ENCODE results near the gene NXNL1. TPM values are rescaled to one million over a fixed set of nuclear protein-coding genes. Genes with fewer than 3 reads are reported as not detected.

The NXNL1 gene
- total and polyA plus RNA-seq, 2 of the 13 experiments (the other 11 are each of a cell fraction or from before 2014, with no cell fraction given) = not detected

DNA sequence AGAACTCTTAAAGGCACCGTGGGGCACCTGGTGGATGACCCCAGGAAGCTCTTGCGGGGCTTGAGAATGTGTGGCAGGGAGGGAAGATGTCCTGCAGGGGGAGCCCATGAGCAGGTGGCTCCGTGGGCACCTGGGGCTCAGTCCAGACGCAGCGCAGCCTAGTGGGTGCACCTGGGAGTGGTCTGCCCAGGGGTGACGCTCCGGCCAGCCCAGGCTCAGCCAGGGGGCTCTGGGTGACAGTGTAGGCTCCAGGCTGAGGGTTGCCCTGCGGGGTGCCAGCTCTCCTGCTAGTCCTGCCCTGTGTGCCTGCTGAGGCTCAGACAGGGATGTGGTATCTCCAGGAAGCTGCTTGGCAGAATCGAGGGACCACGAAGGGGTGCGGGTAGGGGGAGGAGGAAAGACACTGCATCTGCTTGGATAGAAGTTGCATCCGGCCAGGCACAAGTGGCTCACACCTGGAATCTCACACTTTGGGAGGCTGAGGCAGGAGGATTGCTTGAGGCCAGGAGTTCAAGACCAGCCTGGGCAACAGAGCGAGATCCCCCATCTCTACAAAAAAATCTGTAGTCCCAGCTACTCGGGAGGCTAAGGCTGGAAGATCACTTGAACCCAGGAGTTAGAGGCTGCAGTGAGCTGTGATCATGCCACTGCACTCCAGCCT is 35.7 kb upstream of the NXNL1 start (continued):
- TF ChIP-seq NR2C2 (CRISPR knock-in tag; IDR thresholded peaks at IDR 0.05; ENCODE audit: borderline replicate concordance) (peak; percentile 46), MTF1 (CRISPR knock-in tag; IDR thresholded peaks at IDR 0.05) (no peak), HNRNPL (IDR thresholded peaks at IDR 0.05; ENCODE audit: low read depth, low read length) (peak; percentile 95), ZNF460 (CRISPR knock-in tag; IDR thresholded peaks at IDR 0.05; ENCODE audit: borderline replicate concordance) (no peak), SATB2 (CRISPR knock-in tag; IDR thresholded peaks at IDR 0.05) (no peak), SMARCC2 (IDR thresholded peaks at IDR 0.05) (no peak), NONO (IDR thresholded peaks at IDR 0.05) (no peak), NONO (CRISPR knock-in tag; conservative IDR thresholded peaks at IDR 0.05) (0 out of 2 replicates have a peak, but pooled peaks have one; percentile 52), ATF2 (CRISPR knock-in tag; IDR thresholded peaks at IDR 0.05) (peak; percentile 25; the same call in 1 of the 2 replicates), TARDBP (CRISPR knock-in tag; IDR thresholded peaks at IDR 0.05) (0 out of 2 replicates have a peak, but pooled peaks have one; percentile 50), ZNF768 (CRISPR knock-in tag; IDR thresholded peaks at IDR 0.05) (peak; percentile 39; the same call in 1 of the 2 replicates), HOMEZ (CRISPR knock-in tag; IDR thresholded peaks at IDR 0.05; ENCODE audit: low read depth) (no peak)
- TF ChIP-seq, protein P1, sequence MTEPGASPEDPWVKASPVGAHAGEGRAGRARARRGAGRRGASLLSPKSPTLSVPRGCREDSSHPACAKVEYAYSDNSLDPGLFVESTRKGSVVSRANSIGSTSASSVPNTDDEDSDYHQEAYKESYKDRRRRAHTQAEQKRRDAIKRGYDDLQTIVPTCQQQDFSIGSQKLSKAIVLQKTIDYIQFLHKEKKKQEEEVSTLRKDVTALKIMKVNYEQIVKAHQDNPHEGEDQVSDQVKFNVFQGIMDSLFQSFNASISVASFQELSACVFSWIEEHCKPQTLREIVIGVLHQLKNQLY (CRISPR knock-in tag; IDR thresholded peaks at IDR 0.05) = 0 out of 2 replicates have a peak, but pooled peaks have one; percentile 23

Data from HepG2 (cell line).